ENCODE data around the gene PHACTR4. TPM values are rescaled to one million over a fixed set of nuclear protein-coding genes. Genes with fewer than 3 reads are reported as not detected.

PHACTR4 gene
- total and polyA plus RNA-seq, 2 of the 8 experiments (the other 6 are each of a cell fraction or from before 2014, with no cell fraction given), result 23.7 to 57.8 TPM

- no peak overlapping the region for H4K8ac ChIP-seq (ENCODE audit: extremely low read depth, insufficient read depth, low read length)
- no peak overlapping the region for H3K9ac ChIP-seq (replicated peaks in 1 of 4; ENCODE audit: extremely low read depth in 1 of 4, low read depth in 3 of 4, low read length in 3 of 4)
- DNase-seq (ENCODE audit: low read depth in 1 of 2, low spot score in 2 of 2) (no peak), FAIRE-seq (no peak)
- H3K79me1 ChIP-seq (ENCODE audit: low read depth, low read length), result no peaks in the 10 kb centered on the region
- no peaks in the 10 kb centered on the region for H3K4me1 ChIP-seq (replicated peaks in 1 of 4; ENCODE audit: control insufficient read depth in 3 of 4, insufficient read depth in 4 of 4, low read length in 3 of 4)
- no peak overlapping the region for H2BK20ac ChIP-seq (ENCODE audit: low read length)
- H3K18ac ChIP-seq (ENCODE audit: extremely low read depth, low read length), result no peak overlapping the region
- H3K9me3 ChIP-seq (ENCODE audit: insufficient read depth in 2 of 2, low read depth in 1 of 2, low read length in 1 of 2), result no peaks in the 10 kb centered on the region
- H2AFZ ChIP-seq (ENCODE audit: low read length), result no peak overlapping the region
- no peak overlapping the region for H2AK5ac ChIP-seq (ENCODE audit: low read depth, low read length)
- H4K91ac ChIP-seq (replicated peaks; ENCODE audit: insufficient read length, low read length), result no peak overlapping the region
- H3K27ac ChIP-seq (ENCODE audit: low read depth, low read length), result no peak overlapping the region
- no peak overlapping the region for H2BK120ac ChIP-seq (replicated peaks; ENCODE audit: low read depth, low read length)
- no peak overlapping the region for H2BK15ac ChIP-seq (ENCODE audit: low read length)
- H2BK12ac ChIP-seq (ENCODE audit: low read depth, low read length), result no peak overlapping the region
- ChIA-PET POLR2A (ENCODE audit: partially characterized antibody) (interaction anchor here (0.5 to 2.2 kb wide), 3 partner anchors 27 to 146 kb away, joined by 3 to 5 read pairs (median 3); no protein-coding TSS in a partner anchor), CTCF (ENCODE audit: partially characterized antibody) (no interaction called here)
- peaks cover 10 to 50% (median 35%) of the 10 kb centered on the region in 4 experiments; a peak in 7 of 8 replicates for H3K36me3 ChIP-seq (ENCODE audit: control insufficient read depth in 2 of 4, insufficient read depth in 4 of 4, low read length in 3 of 4)
- H3K56ac ChIP-seq (replicated peaks; ENCODE audit: insufficient read length, low read depth, low read length), result no peak overlapping the region
- H3K14ac ChIP-seq (ENCODE audit: insufficient read length), result no peak overlapping the region
- 88% methylated on average over 5 of the region's 5 CpGs; no CpG with 5 or more reads in 1 of the 2 experiments for WGBS, 2 experiments (ENCODE audit: extremely low coverage in 1 of 2, insufficient coverage in 1 of 2, insufficient read length in 1 of 2, insufficient replicate concordance in 2 of 2, low coverage in 1 of 2, low lambda C conversion rate in 2 of 2, missing lambda C conversion rate in 1 of 2)
- no peak overlapping the region for H3K4me2 ChIP-seq (ENCODE audit: insufficient read depth in 1 of 2, low read depth in 2 of 2, low read length in 2 of 2)
- H3K27me3 ChIP-seq (replicated peaks in 1 of 4; ENCODE audit: control insufficient read depth in 3 of 4, extremely low read depth in 1 of 4, insufficient read depth in 3 of 4, low read length in 3 of 4), result no peaks in the 10 kb centered on the region
- H4K20me1 ChIP-seq (replicated peaks in 1 of 2; ENCODE audit: control insufficient read depth in 1 of 2, insufficient read depth in 2 of 2, low read length in 2 of 2), result no peaks in the 10 kb centered on the region
- H3K4me3 ChIP-seq (ENCODE audit: extremely low read depth in 1 of 4, insufficient read depth in 2 of 4, low read depth in 3 of 4, low read length in 4 of 4), result no peak overlapping the region
- no peak overlapping the region for H3K4ac ChIP-seq (replicated peaks; ENCODE audit: insufficient read length, low read depth, low read length)
- no peaks in the 10 kb centered on the region for H3K23me2 ChIP-seq (ENCODE audit: low read depth, low read length)
- no peak overlapping the region for H3K23ac ChIP-seq (ENCODE audit: insufficient read length)
- no peaks in the 10 kb centered on the region for H3K79me2 ChIP-seq (ENCODE audit: control insufficient read depth in 1 of 2, insufficient read depth in 2 of 2, low read length in 2 of 2)
- no peak overlapping the region for H2BK5ac ChIP-seq (ENCODE audit: low read depth, low read length)
- H4K5ac ChIP-seq (ENCODE audit: insufficient read length, low read depth, low read length), result no peak overlapping the region
- no peak for TF ChIP-seq SIRT6 (IDR thresholded peaks at IDR 0.05; ENCODE audit: low read length)
- no peak for TF ChIP-seq TCF12 (IDR thresholded peaks at IDR 0.05; ENCODE audit: low read depth, low read length)
- TF ChIP-seq GABPA (IDR thresholded peaks at IDR 0.05; ENCODE audit: borderline replicate concordance, insufficient read depth, low read length), result no peak
- TF ChIP-seq MAFK (IDR thresholded peaks at IDR 0.05; ENCODE audit: low read depth, low read length), result no peak
- no peak for TF ChIP-seq TBP (IDR thresholded peaks at IDR 0.05; ENCODE audit: low read depth, low read length)
- no peak for TF ChIP-seq SAP30 (IDR thresholded peaks at IDR 0.05; ENCODE audit: insufficient read depth, insufficient replicate concordance, low read length)
- TF ChIP-seq ASH2L (IDR thresholded peaks at IDR 0.05; ENCODE audit: low read length), result no peak
- TF ChIP-seq NRF1 (IDR thresholded peaks at IDR 0.05; ENCODE audit: low read depth, low read length), result no peak
- TF ChIP-seq CTCF (IDR thresholded peaks at IDR 0.05; ENCODE audit: control extremely low read depth in 1 of 3, insufficient read depth in 1 of 3, low read depth in 1 of 3, low read length in 3 of 3), result no peak
- TF ChIP-seq FOSL1 (IDR thresholded peaks at IDR 0.05; ENCODE audit: insufficient read depth, low read depth, low read length), result no peak
- no peak for TF ChIP-seq JUND (IDR thresholded peaks at IDR 0.05; ENCODE audit: low read length)
- no peak for TF ChIP-seq RNF2 (IDR thresholded peaks at IDR 0.05; ENCODE audit: borderline replicate concordance, low read depth, low read length, missing control alignments, poor library complexity, severe bottlenecking)
Measured at GRCh38 chr1:28480308-28480707, 110.8 kb downstream of the PHACTR4 start.

Data from H1 (cell line).